Type B pancreatic cell (in vitro differentiated cells): Measurements from ENCODE around the gene ZCWPW2. TPM values are rescaled to one million over a fixed set of nuclear protein-coding genes. Genes with fewer than 3 reads are reported as not detected.

Experiments used
- DNase-seq: peaks from one replicate; pipeline ENCODE4 v3.0.0; 2021; ENCODE audit warnings: mixed read lengths; ENCODE audit not compliant: unreplicated experiment; ENCODE audit errors: extremely low spot score
- H3K27ac Mint-ChIP-seq: 2 replicates; pipeline ENCODE4 v1.8.0; 2021; ENCODE audit warnings: mild to moderate bottlenecking, mixed read lengths
- H3K27me3 Mint-ChIP-seq: 2 replicates; pipeline ENCODE4 v1.8.0; 2021; ENCODE audit warnings: mixed read lengths
- H3K36me3 Mint-ChIP-seq: 2 replicates; pipeline ENCODE4 v1.8.0; 2021; ENCODE audit warnings: mixed read lengths
- H3K4me1 Mint-ChIP-seq: one replicate; pipeline ENCODE4 v1.8.0; 2021; ENCODE audit warnings: mixed read lengths; ENCODE audit not compliant: unreplicated experiment
- H3K4me3 Mint-ChIP-seq: 2 replicates; pipeline ENCODE4 v1.8.0; 2021; ENCODE audit warnings: mild to moderate bottlenecking, mixed read lengths
- H3K9me3 Mint-ChIP-seq: 2 replicates; pipeline ENCODE4 v1.8.0; 2021; ENCODE audit warnings: mixed read lengths
- total RNA-seq: library from RNA; stranded (reverse); gene quantifications from 2 replicates; pipeline ENCODE4 v1.2.1, GENCODE V29; 2021; ENCODE audit warnings: low replicate concordance
- TF ChIP-seq, protein P1 (sequence below): fragments of 200-600 bp; sonication (generic); conservative IDR thresholded peaks from 2 replicates; pipeline ENCODE4 v1.5.0; 2021; ENCODE audit warnings: antibody characterized with exemption, mild to moderate bottlenecking

Gene ZCWPW2
- total RNA-seq, 1 donor from 2014 or later = 0.99 TPM

DNA sequence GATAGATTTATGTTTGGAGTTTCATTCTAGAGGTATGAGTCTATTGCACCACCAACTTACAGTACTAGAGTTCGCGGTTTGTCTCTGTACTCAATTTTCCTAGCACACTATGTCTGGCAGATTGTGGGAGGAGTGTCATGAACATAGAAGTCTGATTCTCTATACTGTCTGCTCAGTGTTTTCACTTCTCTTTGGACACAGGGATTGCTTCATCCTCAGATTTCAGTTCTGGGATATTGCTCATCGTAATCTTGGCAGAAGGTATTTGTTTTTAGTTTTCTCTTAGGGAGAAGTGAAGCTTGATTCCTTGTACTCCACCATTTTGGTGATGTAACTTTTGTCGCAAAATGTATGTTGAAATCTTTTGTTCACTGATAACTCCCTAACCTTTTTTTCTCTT lies 27.9 kb downstream of the ZCWPW2 start:
- Mint-ChIP-seq H3K27ac (no peak overlapping the region), H3K4me1 (no peaks in the 10 kb centered on the region), H3K4me3 (no peak overlapping the region), H3K27me3 (no peaks in the 10 kb centered on the region), H3K36me3 (no peaks in the 10 kb centered on the region), H3K9me3 (no peaks in the 10 kb centered on the region)
- TF ChIP-seq, protein P1, sequence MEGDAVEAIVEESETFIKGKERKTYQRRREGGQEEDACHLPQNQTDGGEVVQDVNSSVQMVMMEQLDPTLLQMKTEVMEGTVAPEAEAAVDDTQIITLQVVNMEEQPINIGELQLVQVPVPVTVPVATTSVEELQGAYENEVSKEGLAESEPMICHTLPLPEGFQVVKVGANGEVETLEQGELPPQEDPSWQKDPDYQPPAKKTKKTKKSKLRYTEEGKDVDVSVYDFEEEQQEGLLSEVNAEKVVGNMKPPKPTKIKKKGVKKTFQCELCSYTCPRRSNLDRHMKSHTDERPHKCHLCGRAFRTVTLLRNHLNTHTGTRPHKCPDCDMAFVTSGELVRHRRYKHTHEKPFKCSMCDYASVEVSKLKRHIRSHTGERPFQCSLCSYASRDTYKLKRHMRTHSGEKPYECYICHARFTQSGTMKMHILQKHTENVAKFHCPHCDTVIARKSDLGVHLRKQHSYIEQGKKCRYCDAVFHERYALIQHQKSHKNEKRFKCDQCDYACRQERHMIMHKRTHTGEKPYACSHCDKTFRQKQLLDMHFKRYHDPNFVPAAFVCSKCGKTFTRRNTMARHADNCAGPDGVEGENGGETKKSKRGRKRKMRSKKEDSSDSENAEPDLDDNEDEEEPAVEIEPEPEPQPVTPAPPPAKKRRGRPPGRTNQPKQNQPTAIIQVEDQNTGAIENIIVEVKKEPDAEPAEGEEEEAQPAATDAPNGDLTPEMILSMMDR = no peak
- no peak for DNase-seq

DNA sequence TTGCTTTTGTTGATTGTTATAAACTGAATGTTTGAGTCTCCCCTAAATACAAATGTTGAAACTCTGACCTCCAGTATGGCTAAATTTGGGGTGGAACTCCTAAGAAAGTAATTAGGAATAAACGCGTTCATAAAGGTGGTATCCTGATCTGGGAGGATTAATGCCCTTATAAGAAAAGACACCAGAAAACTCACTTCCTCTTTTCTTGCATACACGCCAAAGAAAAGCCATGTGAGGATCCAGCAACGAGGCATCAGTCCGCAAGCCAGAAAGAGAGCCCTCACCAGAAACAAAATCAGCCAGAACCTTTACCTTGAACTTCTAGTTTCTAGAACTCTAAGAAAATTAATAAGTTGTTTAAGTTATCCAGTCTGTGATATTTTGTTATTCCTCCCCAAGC lies 37.5 kb downstream of the ZCWPW2 start:
- Mint-ChIP-seq H3K27ac (no peak overlapping the region), H3K9me3 (no peaks in the 10 kb centered on the region), H3K4me3 (no peak overlapping the region), H3K27me3 (no peaks in the 10 kb centered on the region), H3K36me3 (no peaks in the 10 kb centered on the region), H3K4me1 (no peaks in the 10 kb centered on the region)
- TF ChIP-seq, protein P1 = no peak
- no peak for DNase-seq

DNA sequence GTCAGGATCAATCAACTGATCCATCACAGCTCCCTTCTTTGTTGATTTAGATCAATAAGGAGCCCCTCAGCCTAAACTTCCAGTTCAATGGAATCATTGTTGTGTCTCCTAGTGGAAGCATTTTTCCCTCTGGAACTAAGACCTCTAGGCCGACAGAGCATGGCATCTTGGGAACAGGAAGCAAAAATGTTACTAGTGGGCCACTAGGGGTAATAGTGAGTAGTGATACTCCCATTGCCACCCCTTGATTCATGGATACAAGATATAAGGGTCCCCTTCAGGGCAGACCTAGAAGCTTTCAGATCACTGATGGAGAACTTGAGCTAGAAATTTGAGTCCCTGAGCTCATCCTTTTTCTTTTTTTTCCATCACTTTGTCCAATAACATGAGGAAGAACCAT lies 40.5 kb downstream of the ZCWPW2 start:
- H3K27ac Mint-ChIP-seq = no peak overlapping the region
- no peaks in the 10 kb centered on the region for H3K36me3 Mint-ChIP-seq
- H3K27me3 Mint-ChIP-seq = no peaks in the 10 kb centered on the region
- H3K4me1 Mint-ChIP-seq = no peaks in the 10 kb centered on the region
- TF ChIP-seq, protein P1 = peak; percentile 32
- no peak for DNase-seq
- H3K4me3 Mint-ChIP-seq = no peak overlapping the region
- no peaks in the 10 kb centered on the region for H3K9me3 Mint-ChIP-seq

DNA sequence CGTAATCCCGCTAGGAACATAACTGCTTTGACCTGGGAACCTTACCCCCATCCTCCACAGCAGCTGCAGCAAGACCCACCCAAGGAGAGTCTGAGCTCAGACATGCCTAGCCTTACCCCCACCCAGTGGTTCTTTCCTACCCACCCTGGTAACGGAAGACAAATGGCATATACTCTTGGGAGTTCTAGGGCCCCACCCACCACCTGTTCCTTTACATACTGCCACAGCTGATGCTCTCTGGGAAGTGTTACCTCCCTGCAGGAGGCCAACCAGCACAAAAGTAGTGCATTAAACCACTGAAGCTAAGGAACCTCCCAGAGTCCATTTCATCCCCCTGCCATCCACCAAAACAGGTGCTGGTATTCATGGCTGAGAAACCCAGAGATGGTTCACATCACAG lies 50.7 kb downstream of the ZCWPW2 start:
- Mint-ChIP-seq H3K4me1 (no peaks in the 10 kb centered on the region), H3K4me3 (no peak overlapping the region), H3K9me3 (peaks cover 14% of the 10 kb centered on the region), H3K36me3 (no peaks in the 10 kb centered on the region), H3K27me3 (no peaks in the 10 kb centered on the region), H3K27ac (no peak overlapping the region)
- no peak for DNase-seq
- TF ChIP-seq, protein P1 = no peak

DNA sequence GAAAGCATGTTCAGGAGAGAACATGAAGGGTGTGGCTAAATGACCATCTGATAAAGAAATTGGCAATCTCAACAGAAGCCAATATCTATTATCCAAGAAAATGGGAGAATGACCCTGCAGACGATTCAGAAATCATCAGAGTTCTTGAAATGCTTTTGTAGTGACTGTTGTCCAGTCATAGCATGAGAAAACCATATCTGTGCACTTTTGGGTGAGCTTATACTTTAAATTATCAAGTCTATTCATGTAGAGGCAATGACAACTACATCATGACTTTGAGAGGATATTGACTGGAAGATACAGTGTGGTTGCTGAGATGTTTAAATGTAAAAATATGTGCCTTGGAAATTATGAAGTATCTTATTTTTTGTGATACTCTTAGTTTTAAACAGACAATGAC lies 57.7 kb downstream of the ZCWPW2 start:
- no peaks in the 10 kb centered on the region for H3K36me3 Mint-ChIP-seq
- H3K27ac Mint-ChIP-seq = no peak overlapping the region
- DNase-seq = no peak
- no peaks in the 10 kb centered on the region for H3K27me3 Mint-ChIP-seq
- TF ChIP-seq, protein P1 = no peak
- peaks cover 5% of the 10 kb centered on the region for H3K9me3 Mint-ChIP-seq
- no peaks in the 10 kb centered on the region for H3K4me1 Mint-ChIP-seq
- no peak overlapping the region for H3K4me3 Mint-ChIP-seq

DNA sequence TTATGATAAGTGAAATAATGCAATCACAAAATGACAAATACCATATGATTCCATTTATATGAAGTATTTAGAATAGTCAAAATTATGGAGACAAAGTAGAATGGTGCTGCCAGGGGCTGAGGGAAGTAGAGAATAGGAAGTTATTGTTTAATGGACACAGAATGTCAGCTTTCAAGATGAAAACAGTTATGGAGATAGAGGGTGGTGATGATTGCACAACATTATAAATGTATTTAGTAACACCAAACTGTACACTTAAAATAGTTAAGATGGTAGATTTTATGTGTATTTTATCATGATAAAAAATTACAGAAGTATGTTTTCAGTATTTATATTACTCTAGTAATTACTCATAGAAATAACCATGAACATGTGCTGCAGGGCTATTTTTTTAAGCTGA lies 100.9 kb downstream of the ZCWPW2 start:
- Mint-ChIP-seq H3K27ac (no peak overlapping the region), H3K4me3 (no peak overlapping the region), H3K9me3 (peaks cover 12% of the 10 kb centered on the region), H3K36me3 (no peaks in the 10 kb centered on the region), H3K4me1 (no peaks in the 10 kb centered on the region), H3K27me3 (no peaks in the 10 kb centered on the region)
- no peak for DNase-seq
- TF ChIP-seq, protein P1 = no peak
